ENCODE data around the gene LDB2.

LDB2 gene

DNA sequence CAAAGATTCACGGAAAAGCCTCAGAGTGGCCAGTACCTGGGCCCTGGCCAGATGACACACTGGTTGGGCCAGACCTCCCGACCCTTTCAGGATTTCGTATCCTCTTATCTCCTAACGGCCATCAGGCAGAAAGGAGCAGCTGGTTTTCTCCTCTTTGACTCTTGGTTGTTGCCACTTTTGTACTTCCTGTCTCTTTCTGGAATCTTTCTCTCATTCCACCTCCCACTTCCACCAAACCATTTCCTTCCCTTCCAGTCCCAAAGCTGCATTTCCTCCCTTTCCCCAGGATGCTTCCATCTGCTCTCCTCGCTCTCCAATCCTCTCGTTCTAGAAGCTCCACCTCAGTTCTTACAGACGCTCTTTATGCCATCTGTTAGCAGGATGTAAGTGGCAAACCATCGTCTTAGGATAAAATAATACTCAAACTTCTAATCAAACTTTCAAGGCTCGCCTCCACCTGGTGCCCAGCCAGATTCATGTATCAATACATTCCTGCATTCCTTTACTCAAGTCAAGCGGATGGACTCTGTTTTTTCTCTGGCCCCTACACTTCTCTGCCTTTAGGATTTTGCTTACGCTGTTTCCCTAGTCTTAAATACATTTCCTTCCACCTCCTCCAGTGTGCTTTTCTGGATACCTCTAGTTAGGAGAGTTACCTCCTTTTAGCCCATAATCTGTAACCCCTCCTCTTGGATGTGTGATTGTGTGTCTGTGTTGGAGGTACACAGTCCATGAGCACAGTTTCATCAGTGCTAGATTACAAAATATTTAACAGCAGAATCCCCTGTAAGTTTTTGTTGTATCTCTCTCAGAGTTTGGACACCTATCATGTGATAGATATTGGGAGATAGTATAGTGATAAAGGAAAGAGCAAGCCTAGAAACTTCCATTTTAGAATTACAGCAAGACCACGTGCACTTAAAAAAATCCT is 70.4 kb downstream of the LDB2 start:
- no peak overlapping the region for H4K5ac ChIP-seq (ENCODE audit: low read length)
- H3K4me1 ChIP-seq (ENCODE audit: control insufficient read depth, low read depth, low read length): peaks cover 10% of the 10 kb centered on the region
- H2BK5ac ChIP-seq (ENCODE audit: low read length): no peak overlapping the region
- peak overlapping the region; percentile 29 for H3K56ac ChIP-seq (ENCODE audit: low read length)
- H3K4ac ChIP-seq (ENCODE audit: low read depth, low read length): no peak overlapping the region
- peaks cover 16% of the 10 kb centered on the region for H3K79me2 ChIP-seq (ENCODE audit: control insufficient read depth, insufficient read depth, low read length)
- peaks cover 2% of the 10 kb centered on the region for H3K36me3 ChIP-seq (ENCODE audit: control insufficient read depth, insufficient read depth, low read length)
- H3K79me1 ChIP-seq (ENCODE audit: low read length): peaks cover 19% of the 10 kb centered on the region
- DNase-seq: peak; percentile 41
- no peaks in the 10 kb centered on the region for H3K27me3 ChIP-seq (ENCODE audit: insufficient read depth, low read length, poor library complexity)
- no peak overlapping the region for H3K18ac ChIP-seq (ENCODE audit: low read length)
- H2AK5ac ChIP-seq (ENCODE audit: low read length): no peak overlapping the region
- WGBS (ENCODE audit: extremely low coverage, insufficient coverage, low lambda C conversion rate): no CpG with 5 or more reads among the region's 12 CpGs
- no peak overlapping the region for H3K23ac ChIP-seq (ENCODE audit: low read length)
- peak overlapping the region; percentile 8 for H3K9ac ChIP-seq (ENCODE audit: low read length)
- no peak overlapping the region for H3K27ac ChIP-seq (ENCODE audit: low read depth, low read length)
- no peak overlapping the region for H3K4me3 ChIP-seq (ENCODE audit: low read length)
- no peak overlapping the region for H3K4me2 ChIP-seq (ENCODE audit: low read length)
- H2BK15ac ChIP-seq (replicated peaks; ENCODE audit: low read depth): no peak overlapping the region
- H2BK120ac ChIP-seq (ENCODE audit: low read depth, low read length): no peak overlapping the region
- H4K8ac ChIP-seq (ENCODE audit: low read depth, low read length): no peak overlapping the region

DNA sequence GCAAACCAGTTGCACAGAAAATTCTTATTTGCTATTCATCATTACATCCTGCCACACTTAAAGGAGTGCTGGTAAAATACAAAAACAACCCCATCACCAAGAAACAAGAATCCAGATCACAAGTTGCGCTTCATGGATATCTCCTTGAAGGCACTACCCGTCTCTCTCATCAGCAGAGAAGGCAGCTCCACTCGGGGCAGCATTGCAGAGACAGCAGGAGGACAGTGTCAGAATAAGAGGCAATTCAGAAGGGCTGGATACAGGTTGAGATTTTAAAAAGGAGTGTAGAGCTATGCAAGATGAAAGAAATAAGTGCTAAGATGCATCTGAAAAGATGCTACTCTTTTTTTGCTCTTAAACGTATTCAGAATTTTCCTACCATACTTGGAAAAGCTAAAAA is 71.4 kb downstream of the LDB2 start:
- Histone ChIP-seq H3K4ac (ENCODE audit: low read depth, low read length) (no peak overlapping the region), H3K4me1 (ENCODE audit: control insufficient read depth, low read depth, low read length) (peaks cover 10% of the 10 kb centered on the region), H2BK120ac (ENCODE audit: low read depth, low read length) (no peak overlapping the region), H3K23ac (ENCODE audit: low read length) (no peak overlapping the region), H3K27me3 (ENCODE audit: insufficient read depth, low read length, poor library complexity) (no peaks in the 10 kb centered on the region), H2BK5ac (ENCODE audit: low read length) (no peak overlapping the region), H3K36me3 (ENCODE audit: control insufficient read depth, insufficient read depth, low read length) (peaks cover 2% of the 10 kb centered on the region), H3K79me1 (ENCODE audit: low read length) (peaks cover 21% of the 10 kb centered on the region), H3K4me2 (ENCODE audit: low read length) (no peak overlapping the region), H3K79me2 (ENCODE audit: control insufficient read depth, insufficient read depth, low read length) (peaks cover 19% of the 10 kb centered on the region), H2AK5ac (ENCODE audit: low read length) (no peak overlapping the region), H3K27ac (ENCODE audit: low read depth, low read length) (no peak overlapping the region), H4K8ac (ENCODE audit: low read depth, low read length) (no peak overlapping the region), H3K18ac (ENCODE audit: low read length) (no peak overlapping the region), H3K9ac (ENCODE audit: low read length) (no peak overlapping the region), H3K4me3 (ENCODE audit: low read length) (no peak overlapping the region), H3K56ac (ENCODE audit: low read length) (no peak overlapping the region), H4K5ac (ENCODE audit: low read length) (no peak overlapping the region), H2BK15ac (replicated peaks; ENCODE audit: low read depth) (no peak overlapping the region)
- WGBS (ENCODE audit: extremely low coverage, insufficient coverage, low lambda C conversion rate): no CpG with 5 or more reads among the region's 4 CpGs
- peak; percentile 48 for DNase-seq

DNA sequence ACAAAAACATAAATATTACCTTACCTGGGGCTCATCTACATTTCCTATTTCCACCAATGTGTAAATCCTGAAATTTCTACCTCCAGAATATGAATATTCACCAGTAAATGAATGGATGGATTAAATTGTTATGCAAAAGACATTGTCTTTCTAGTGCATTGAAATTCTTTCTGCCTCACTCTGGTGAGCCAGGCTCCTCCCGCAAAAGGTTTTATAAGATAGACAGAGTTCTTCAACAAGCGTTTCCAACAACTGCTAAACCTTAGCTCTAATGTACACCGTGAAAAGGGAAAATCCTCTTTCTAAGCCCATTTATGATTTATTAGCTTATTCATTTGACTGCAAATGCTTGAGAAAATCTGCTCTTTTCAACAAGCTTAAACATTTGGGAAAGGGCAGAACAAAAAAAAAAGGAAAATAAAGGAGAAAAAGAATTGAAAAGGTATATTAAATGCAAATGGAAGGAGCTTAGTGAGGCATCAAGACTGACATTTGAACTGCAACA is 72.0 kb downstream of the LDB2 start:
- Histone ChIP-seq H3K4me1 (ENCODE audit: control insufficient read depth, low read depth, low read length) (peaks cover 10% of the 10 kb centered on the region), H3K36me3 (ENCODE audit: control insufficient read depth, insufficient read depth, low read length) (no peaks in the 10 kb centered on the region), H3K56ac (ENCODE audit: low read length) (no peak overlapping the region), H3K27me3 (ENCODE audit: insufficient read depth, low read length, poor library complexity) (no peaks in the 10 kb centered on the region), H3K18ac (ENCODE audit: low read length) (no peak overlapping the region), H3K9ac (ENCODE audit: low read length) (no peak overlapping the region), H2BK15ac (replicated peaks; ENCODE audit: low read depth) (no peak overlapping the region), H3K4ac (ENCODE audit: low read depth, low read length) (no peak overlapping the region), H4K5ac (ENCODE audit: low read length) (no peak overlapping the region), H2AK5ac (ENCODE audit: low read length) (no peak overlapping the region), H3K4me2 (ENCODE audit: low read length) (no peak overlapping the region), H2BK5ac (ENCODE audit: low read length) (no peak overlapping the region), H3K79me2 (ENCODE audit: control insufficient read depth, insufficient read depth, low read length) (peaks cover 16% of the 10 kb centered on the region), H3K23ac (ENCODE audit: low read length) (no peak overlapping the region), H3K27ac (ENCODE audit: low read depth, low read length) (no peak overlapping the region), H4K8ac (ENCODE audit: low read depth, low read length) (no peak overlapping the region), H2BK120ac (ENCODE audit: low read depth, low read length) (no peak overlapping the region), H3K79me1 (ENCODE audit: low read length) (peaks cover 18% of the 10 kb centered on the region), H3K4me3 (ENCODE audit: low read length) (no peak overlapping the region)
- DNase-seq: no peak
- no CpG with 5 or more reads among the region's 3 CpGs for WGBS (ENCODE audit: extremely low coverage, insufficient coverage, low lambda C conversion rate)

DNA sequence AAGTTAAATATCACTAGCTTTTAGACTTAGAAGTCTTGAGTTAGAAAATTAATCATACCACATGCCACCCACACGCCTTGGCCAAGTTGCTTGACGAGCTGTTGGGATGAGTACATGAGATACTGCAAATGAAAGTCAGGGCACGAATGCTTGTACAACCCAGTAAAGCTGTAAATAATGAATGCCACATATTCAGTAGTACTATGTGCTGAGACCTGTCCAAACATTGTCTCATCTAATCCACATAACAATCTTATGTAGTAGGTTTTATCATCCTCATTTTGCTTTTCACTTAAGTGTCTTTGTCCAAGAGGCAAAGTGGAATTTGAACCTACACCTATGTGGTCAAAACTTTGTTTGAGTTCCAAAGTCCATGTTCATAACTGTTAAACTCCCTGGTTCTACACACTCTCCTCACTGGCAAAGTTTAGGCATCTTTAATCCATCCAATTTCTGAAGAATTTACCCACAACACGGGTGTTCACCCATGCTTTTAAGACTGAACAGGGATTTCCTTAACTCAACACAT is 74.1 kb downstream of the LDB2 start:
- no peak overlapping the region for H2BK15ac ChIP-seq (replicated peaks; ENCODE audit: low read depth)
- H3K56ac ChIP-seq (ENCODE audit: low read length): no peak overlapping the region
- no peaks in the 10 kb centered on the region for H3K36me3 ChIP-seq (ENCODE audit: control insufficient read depth, insufficient read depth, low read length)
- no peak overlapping the region for H2BK120ac ChIP-seq (ENCODE audit: low read depth, low read length)
- no peak overlapping the region for H3K9ac ChIP-seq (ENCODE audit: low read length)
- no peak overlapping the region for H3K4me3 ChIP-seq (ENCODE audit: low read length)
- no peak overlapping the region for H4K8ac ChIP-seq (ENCODE audit: low read depth, low read length)
- WGBS (ENCODE audit: extremely low coverage, insufficient coverage, low lambda C conversion rate): no CpG with 5 or more reads among the region's 4 CpGs
- no peak overlapping the region for H3K27ac ChIP-seq (ENCODE audit: low read depth, low read length)
- no peak overlapping the region for H3K4me2 ChIP-seq (ENCODE audit: low read length)
- no peak overlapping the region for H3K18ac ChIP-seq (ENCODE audit: low read length)
- peaks cover 14% of the 10 kb centered on the region for H3K79me1 ChIP-seq (ENCODE audit: low read length)
- no peak overlapping the region for H4K5ac ChIP-seq (ENCODE audit: low read length)
- H2AK5ac ChIP-seq (ENCODE audit: low read length): no peak overlapping the region
- no peak overlapping the region for H3K4ac ChIP-seq (ENCODE audit: low read depth, low read length)
- no peaks in the 10 kb centered on the region for H3K27me3 ChIP-seq (ENCODE audit: insufficient read depth, low read length, poor library complexity)
- H3K23ac ChIP-seq (ENCODE audit: low read length): no peak overlapping the region
- peaks cover 12% of the 10 kb centered on the region for H3K79me2 ChIP-seq (ENCODE audit: control insufficient read depth, insufficient read depth, low read length)
- no peak overlapping the region for H2BK5ac ChIP-seq (ENCODE audit: low read length)
- DNase-seq: no peak
- H3K4me1 ChIP-seq (ENCODE audit: control insufficient read depth, low read depth, low read length): peaks cover 7% of the 10 kb centered on the region

DNA sequence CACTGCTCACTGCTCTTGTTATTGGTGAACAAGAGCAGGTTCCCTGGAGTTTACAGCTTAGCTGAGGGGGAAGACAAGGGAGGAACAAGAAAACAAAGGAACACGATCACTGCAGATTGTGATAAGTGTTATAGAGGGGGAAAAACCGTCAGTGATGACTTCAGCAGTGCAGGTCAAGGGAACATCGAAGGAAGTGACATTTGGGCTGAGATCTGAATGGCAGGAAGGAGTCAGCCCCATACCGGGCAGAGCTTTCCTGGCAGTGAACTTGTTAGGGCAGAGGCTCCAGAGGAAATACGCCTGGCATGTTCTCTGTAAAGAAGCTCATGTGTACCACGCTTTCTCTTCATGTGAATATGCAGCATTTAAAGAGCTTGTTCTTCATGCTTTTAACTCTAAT is 78.1 kb downstream of the LDB2 start:
- H3K4me2 ChIP-seq (ENCODE audit: low read length): no peak overlapping the region
- H3K36me3 ChIP-seq (ENCODE audit: control insufficient read depth, insufficient read depth, low read length): no peaks in the 10 kb centered on the region
- H3K4ac ChIP-seq (ENCODE audit: low read depth, low read length): peak overlapping the region; percentile 37
- H3K79me1 ChIP-seq (ENCODE audit: low read length): peaks cover 14% of the 10 kb centered on the region
- H3K23ac ChIP-seq (ENCODE audit: low read length): no peak overlapping the region
- peak; percentile 75 for DNase-seq
- no peak overlapping the region for H2BK120ac ChIP-seq (ENCODE audit: low read depth, low read length)
- no peak overlapping the region for H3K9ac ChIP-seq (ENCODE audit: low read length)
- WGBS (ENCODE audit: extremely low coverage, insufficient coverage, low lambda C conversion rate): no CpG with 5 or more reads among the region's 6 CpGs
- no peak overlapping the region for H3K4me3 ChIP-seq (ENCODE audit: low read length)
- no peak overlapping the region for H4K5ac ChIP-seq (ENCODE audit: low read length)
- H3K56ac ChIP-seq (ENCODE audit: low read length): no peak overlapping the region
- no peaks in the 10 kb centered on the region for H3K27me3 ChIP-seq (ENCODE audit: insufficient read depth, low read length, poor library complexity)
- H2AK5ac ChIP-seq (ENCODE audit: low read length): no peak overlapping the region
- H4K8ac ChIP-seq (ENCODE audit: low read depth, low read length): no peak overlapping the region
- no peak overlapping the region for H2BK15ac ChIP-seq (replicated peaks; ENCODE audit: low read depth)
- no peak overlapping the region for H3K27ac ChIP-seq (ENCODE audit: low read depth, low read length)
- no peak overlapping the region for H3K18ac ChIP-seq (ENCODE audit: low read length)
- peaks cover 2% of the 10 kb centered on the region for H3K4me1 ChIP-seq (ENCODE audit: control insufficient read depth, low read depth, low read length)
- peaks cover 14% of the 10 kb centered on the region for H3K79me2 ChIP-seq (ENCODE audit: control insufficient read depth, insufficient read depth, low read length)
- no peak overlapping the region for H2BK5ac ChIP-seq (ENCODE audit: low read length)

Measured in mesendoderm (in vitro differentiated cells).